GM19240 (cell line): ENCODE data around the gene CAPN12.

ENCODE experiments used
- DNase-seq: peaks from one replicate; pipeline ENCODE4 v3.0.0; 2011; ENCODE audit warnings: low spot score; ENCODE audit not compliant: insufficient read length

The CAPN12 gene

GRCh38 chr19:38698225-38699026 is 45.8 kb downstream of the CAPN12 start:
- DNase-seq, result no peak

GRCh38 chr19:38697641-38698071 is 46.6 kb downstream of the CAPN12 start:
- DNase-seq, result no peak

- DNase-seq, result no peak
These were observed 47.1 kb downstream of the CAPN12 start for GRCh38 chr19:38697197-38697596.

- DNase-seq, result no peak
These were observed 47.6 kb downstream of the CAPN12 start for GRCh38 chr19:38696729-38697055.

GRCh38 chr19:38695832-38696728 is 48.2 kb downstream of the CAPN12 start:
- DNase-seq, result no peak

GRCh38 chr19:38695317-38695683 is 49.0 kb downstream of the CAPN12 start:
- no peak for DNase-seq

GRCh38 chr19:38693380-38694223 is 50.7 kb downstream of the CAPN12 start:
- no peak for DNase-seq

GRCh38 chr19:38692458-38693379 is 51.6 kb downstream of the CAPN12 start:
- DNase-seq, result no peak

GRCh38 chr19:38691938-38692457 is 52.3 kb downstream of the CAPN12 start:
- no peak for DNase-seq

GRCh38 chr19:38690832-38691231 is 53.4 kb downstream of the CAPN12 start:
- DNase-seq, result no peak

GRCh38 chr19:38690146-38690545 is 54.1 kb downstream of the CAPN12 start:
- no peak for DNase-seq

- DNase-seq, result no peak
These were observed 56.4 kb downstream of the CAPN12 start for GRCh38 chr19:38687837-38688378.

- no peak for DNase-seq
These were observed 57.8 kb downstream of the CAPN12 start for GRCh38 chr19:38686530-38686888.

GRCh38 chr19:38685666-38686529 is 58.4 kb downstream of the CAPN12 start:
- DNase-seq, result no peak

- DNase-seq, result no peak
These were observed 59.2 kb downstream of the CAPN12 start for GRCh38 chr19:38684862-38685665.

- no peak for DNase-seq
These were observed 60.0 kb downstream of the CAPN12 start for GRCh38 chr19:38684078-38684861.

- no peak for DNase-seq
These were observed 60.7 kb downstream of the CAPN12 start for GRCh38 chr19:38683393-38684077.
